ENCODE results near the gene ZACN. TPM values are rescaled to one million over a fixed set of nuclear protein-coding genes. Genes with fewer than 3 reads are reported as not detected.

ZACN gene
- total RNA-seq, 1 experiment from 2014 or later, result not detected

GRCh38 chr17:76081295-76082210 is 2.6 kb downstream of the ZACN start:
- no peak overlapping the region for H3K27ac ChIP-seq
- H3K4me1 ChIP-seq (replicated peaks), result peaks cover 10% of the 10 kb centered on the region
- H3K27me3 ChIP-seq (replicated peaks), result peaks cover 43% of the 10 kb centered on the region
- no peak overlapping the region for H3K4me3 ChIP-seq
- DNase-seq (ENCODE audit: low read depth in 1 of 2, low spot score in 2 of 2), result no peak
- H3K36me3 ChIP-seq, result peaks cover 42% of the 10 kb centered on the region
- H3K9me3 ChIP-seq (replicated peaks), result peaks cover 3% of the 10 kb centered on the region; the same call in 1 of the 2 replicates

- Histone ChIP-seq H3K9me3 (replicated peaks) (no peaks in the 10 kb centered on the region), H3K27ac (no peak overlapping the region), H3K36me3 (peaks cover 53% of the 10 kb centered on the region), H3K4me1 (replicated peaks) (no peaks in the 10 kb centered on the region), H3K27me3 (replicated peaks) (peaks cover 32% of the 10 kb centered on the region), H3K4me3 (no peak overlapping the region)
- no peak for DNase-seq (ENCODE audit: low read depth in 1 of 2, low spot score in 2 of 2)
These were observed 3.6 kb downstream of the ZACN start for GRCh38 chr17:76082326-76083251.

GRCh38 chr17:76083536-76084182 is 4.7 kb downstream of the ZACN start:
- Histone ChIP-seq H3K9me3 (replicated peaks) (no peaks in the 10 kb centered on the region), H3K27ac (no peak overlapping the region), H3K27me3 (replicated peaks) (peaks cover 23% of the 10 kb centered on the region), H3K4me3 (no peak overlapping the region), H3K4me1 (replicated peaks) (no peaks in the 10 kb centered on the region), H3K36me3 (peaks cover 64% of the 10 kb centered on the region)
- DNase-seq (ENCODE audit: low read depth in 1 of 2, low spot score in 2 of 2), result no peak

GRCh38 chr17:76085066-76085730 is 6.2 kb downstream of the ZACN start:
- DNase-seq (ENCODE audit: low read depth in 1 of 2, low spot score in 2 of 2), result no peak
- no peaks in the 10 kb centered on the region for H3K9me3 ChIP-seq (replicated peaks)
- no peaks in the 10 kb centered on the region for H3K4me1 ChIP-seq (replicated peaks)
- peaks cover 8% of the 10 kb centered on the region for H3K27me3 ChIP-seq (replicated peaks)
- no peak overlapping the region for H3K4me3 ChIP-seq
- no peak overlapping the region for H3K27ac ChIP-seq
- H3K36me3 ChIP-seq, result peaks cover 79% of the 10 kb centered on the region

- DNase-seq (ENCODE audit: low read depth in 1 of 2, low spot score in 2 of 2), result no peak
- peaks cover 85% of the 10 kb centered on the region for H3K36me3 ChIP-seq
- H3K27ac ChIP-seq, result no peak overlapping the region
- no peak overlapping the region for H3K4me3 ChIP-seq
- H3K9me3 ChIP-seq (replicated peaks), result no peaks in the 10 kb centered on the region
- H3K27me3 ChIP-seq (replicated peaks), result 0 out of 2 replicates have a peak, but pooled peaks cover 1% of the 10 kb centered on the region
- H3K4me1 ChIP-seq (replicated peaks), result no peaks in the 10 kb centered on the region
These were observed 6.9 kb downstream of the ZACN start for GRCh38 chr17:76085731-76086366.

- H3K36me3 ChIP-seq, result peaks cover 91% of the 10 kb centered on the region
These were observed 7.4 kb downstream of the ZACN start for GRCh38 chr17:76086384-76086783.

GRCh38 chr17:76087531-76087930 is 8.5 kb downstream of the ZACN start:
- no peak for DNase-seq (ENCODE audit: low read depth in 1 of 2, low spot score in 2 of 2)
- no peaks in the 10 kb centered on the region for H3K4me1 ChIP-seq (replicated peaks)
- H3K9me3 ChIP-seq (replicated peaks), result no peaks in the 10 kb centered on the region
- no peak overlapping the region for H3K27ac ChIP-seq
- no peaks in the 10 kb centered on the region for H3K27me3 ChIP-seq (replicated peaks)
- no peak overlapping the region for H3K4me3 ChIP-seq
- H3K36me3 ChIP-seq, result peaks cover 99% of the 10 kb centered on the region

More at GRCh38 chr17:76086384-76086783, 7.4 kb downstream of the ZACN start:
- Histone ChIP-seq H3K27me3 (replicated peaks) (no peaks in the 10 kb centered on the region), H3K27ac (no peak overlapping the region), H3K4me1 (replicated peaks) (no peaks in the 10 kb centered on the region), H3K9me3 (replicated peaks) (no peaks in the 10 kb centered on the region), H3K4me3 (no peak overlapping the region)
- no peak for DNase-seq (ENCODE audit: low read depth in 1 of 2, low spot score in 2 of 2)

- Histone ChIP-seq H3K4me1 (replicated peaks) (no peaks in the 10 kb centered on the region), H3K36me3 (peaks cover 100% of the 10 kb centered on the region), H3K4me3 (no peak overlapping the region), H3K9me3 (replicated peaks) (no peaks in the 10 kb centered on the region), H3K27ac (no peak overlapping the region), H3K27me3 (replicated peaks) (no peaks in the 10 kb centered on the region)
- DNase-seq (ENCODE audit: low read depth in 1 of 2, low spot score in 2 of 2), result no peak
These were observed 9.3 kb downstream of the ZACN start for GRCh38 chr17:76088041-76088867.

- Histone ChIP-seq H3K36me3 (peaks cover 100% of the 10 kb centered on the region), H3K27ac (no peak overlapping the region), H3K4me3 (no peak overlapping the region), H3K27me3 (replicated peaks) (no peaks in the 10 kb centered on the region), H3K9me3 (replicated peaks) (no peaks in the 10 kb centered on the region), H3K4me1 (replicated peaks) (peaks cover 3% of the 10 kb centered on the region)
- no peak for DNase-seq (ENCODE audit: low read depth in 1 of 2, low spot score in 2 of 2)
These were observed 10.0 kb downstream of the ZACN start for GRCh38 chr17:76088868-76089576.

- no peaks in the 10 kb centered on the region for H3K9me3 ChIP-seq (replicated peaks)
- peaks cover 97% of the 10 kb centered on the region for H3K36me3 ChIP-seq
- no peak overlapping the region for H3K27ac ChIP-seq
- no peak overlapping the region for H3K4me3 ChIP-seq
- no peaks in the 10 kb centered on the region for H3K27me3 ChIP-seq (replicated peaks)
- peaks cover 11% of the 10 kb centered on the region for H3K4me1 ChIP-seq (replicated peaks)
- no peak for DNase-seq (ENCODE audit: low read depth in 1 of 2, low spot score in 2 of 2)
These were observed 10.9 kb downstream of the ZACN start for GRCh38 chr17:76089680-76090516.

- Histone ChIP-seq H3K4me3 (no peak overlapping the region), H3K9me3 (replicated peaks) (no peaks in the 10 kb centered on the region), H3K4me1 (replicated peaks) (peaks cover 17% of the 10 kb centered on the region), H3K27ac (no peak overlapping the region), H3K27me3 (replicated peaks) (no peaks in the 10 kb centered on the region), H3K36me3 (peaks cover 93% of the 10 kb centered on the region)
- no peak for DNase-seq (ENCODE audit: low read depth in 1 of 2, low spot score in 2 of 2)
These were observed 11.6 kb downstream of the ZACN start for GRCh38 chr17:76090517-76091129.

All from SJSA1 (cell line).